Effector CD4-positive, alpha-beta T cell (primary cell): Measurements from ENCODE around the gene CA9.

ENCODE experiments used
- DNase-seq: peaks from one replicate; pipeline ENCODE4 v3.0.0-alpha.2; 2020

Gene CA9

GRCh38 chr9:35717132-35717870, 43.6 kb downstream of the CA9 start:
- DNase-seq, result no peak

- DNase-seq, result no peak
Observed at GRCh38 chr9:35718721-35719511, 45.2 kb downstream of the CA9 start.

GRCh38 chr9:35719546-35719945, 45.8 kb downstream of the CA9 start:
- DNase-seq, result no peak

- no peak for DNase-seq
Observed at GRCh38 chr9:35723426-35723825, 49.7 kb downstream of the CA9 start.

GRCh38 chr9:35723908-35724307, 50.2 kb downstream of the CA9 start:
- DNase-seq, result no peak

GRCh38 chr9:35725362-35725761, 51.6 kb downstream of the CA9 start:
- no peak for DNase-seq

- no peak for DNase-seq
Observed at GRCh38 chr9:35726931-35727330, 53.2 kb downstream of the CA9 start.

GRCh38 chr9:35727676-35728040, 53.9 kb downstream of the CA9 start:
- DNase-seq, result no peak

- no peak for DNase-seq
Observed at GRCh38 chr9:35728041-35728971, 54.6 kb downstream of the CA9 start.

- no peak for DNase-seq
Observed at GRCh38 chr9:35729101-35729500, 55.4 kb downstream of the CA9 start.

GRCh38 chr9:35729700-35730485, 56.2 kb downstream of the CA9 start:
- DNase-seq, result no peak

GRCh38 chr9:35730486-35730854, 56.7 kb downstream of the CA9 start:
- no peak for DNase-seq
